ENCODE results near the gene HIBCH. TPM values are rescaled to one million over a fixed set of nuclear protein-coding genes. Genes with fewer than 3 reads are reported as not detected.

The HIBCH gene
- total and polyA plus RNA-seq, 2 of the 4 experiments (the other 2 are of a cell fraction) = 8.8 to 11.9 TPM

DNA sequence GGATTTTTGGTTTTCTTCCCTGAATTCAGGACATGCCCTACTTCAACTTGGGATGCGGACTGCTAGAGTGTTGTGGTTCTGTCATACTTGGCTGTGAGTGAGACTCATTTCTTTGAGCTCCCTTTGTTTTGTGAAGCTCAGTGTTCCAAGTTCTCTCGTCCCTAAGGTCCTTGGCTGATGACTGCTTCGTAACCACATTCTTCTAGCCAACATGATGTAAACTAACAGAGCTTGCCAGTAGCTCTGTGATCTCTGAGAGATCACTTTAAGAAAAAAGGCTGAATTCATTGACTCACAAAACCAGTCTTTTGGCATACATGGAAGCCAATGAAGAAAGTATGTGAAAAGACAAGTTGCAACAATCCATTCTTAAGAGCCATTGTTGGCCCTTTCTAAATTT lies 160.2 kb downstream of the HIBCH start:
- Histone ChIP-seq H3K23ac (ENCODE audit: low read depth, low read length) (0 out of 2 replicates have a peak overlapping the region, but pooled peaks have one; percentile 29), H2BK15ac (ENCODE audit: low read depth, low read length) (no peak overlapping the region), H3K9me1 (ENCODE audit: insufficient read depth, low read length) (no peaks in the 10 kb centered on the region), H4K8ac (ENCODE audit: low read depth in 2 of 2, low read length in 2 of 2) (no peak overlapping the region), H2AFZ (replicated peaks; ENCODE audit: low read length, poor library complexity) (no peak overlapping the region), H3K4me3 (ENCODE audit: insufficient read depth, low read depth, low read length) (no peak overlapping the region), H3K18ac (ENCODE audit: low read depth, low read length) (no peak overlapping the region), H4K5ac (ENCODE audit: low read depth, low read length) (no peak overlapping the region), H2BK120ac (ENCODE audit: low read depth, low read length) (no peak overlapping the region), H3K4me1 (ENCODE audit: control insufficient read depth, insufficient read depth, low read length) (no peaks in the 10 kb centered on the region), H2AK9ac (replicated peaks; ENCODE audit: low read depth, low read length, poor library complexity) (no peak overlapping the region), H2BK20ac (ENCODE audit: low read depth, low read length) (no peak overlapping the region), H4K20me1 (ENCODE audit: insufficient read depth, low read length) (no peaks in the 10 kb centered on the region), H4K91ac (ENCODE audit: insufficient read depth, low read depth, low read length) (no peak overlapping the region), H3K27ac (ENCODE audit: insufficient read depth, low read length) (no peak overlapping the region), H2BK5ac (ENCODE audit: low read depth, low read length, poor library complexity, severe bottlenecking) (no peak overlapping the region), H2AK5ac (ENCODE audit: low read depth, low read length) (no peak overlapping the region), H3K27me3 (ENCODE audit: control insufficient read depth, insufficient read depth, low read length) (no peaks in the 10 kb centered on the region), H3K9ac (ENCODE audit: low read depth, low read length) (no peak overlapping the region), H3K79me1 (ENCODE audit: low read depth in 1 of 2, low read length in 2 of 2) (no peaks in the 10 kb centered on the region), H3K14ac (replicated peaks; ENCODE audit: low read depth, low read length) (no peak overlapping the region; the same call in 1 of the 2 replicates), H3K4ac (ENCODE audit: low read depth, low read length) (no peak overlapping the region), H3K36me3 (ENCODE audit: control insufficient read depth, insufficient read depth, low read length) (no peaks in the 10 kb centered on the region), H3K4me2 (ENCODE audit: low read depth, low read length) (no peak overlapping the region), H3K9me3 (ENCODE audit: control insufficient read depth, insufficient read depth, low read length) (no peaks in the 10 kb centered on the region), H3K56ac (ENCODE audit: extremely low read depth, insufficient read depth, low read length) (no peak overlapping the region)
- POLR2A ChIA-PET (ENCODE audit: unreplicated experiment) = no interaction called here
- intact Hi-C loops (cut with micrococcal nuclease) = no loop called here
- DNase-seq (peak; percentile 58), ATAC-seq (ENCODE audit: low read depth) (peak; percentile 46)
- TF ChIP-seq NFE2L2 (IDR thresholded peaks at IDR 0.05; ENCODE audit: low read depth, low read length) (no peak), RFX5 (IDR thresholded peaks at IDR 0.05; ENCODE audit: low read depth, low read length) (no peak), MAFK (IDR thresholded peaks at IDR 0.05; ENCODE audit: low read depth, low read length) (no peak), FOS (IDR thresholded peaks at IDR 0.05; ENCODE audit: low read depth, low read length) (no peak), CHD1 (IDR thresholded peaks at IDR 0.05; ENCODE audit: low read depth, low read length) (no peak), BHLHE40 (IDR thresholded peaks at IDR 0.05; ENCODE audit: low read depth, low read length) (no peak), RCOR1 (IDR thresholded peaks at IDR 0.05; ENCODE audit: insufficient replicate concordance, low read length) (no peak), MXI1 (IDR thresholded peaks at IDR 0.05; ENCODE audit: borderline replicate concordance, low read depth, low read length) (no peak), CEBPB (IDR thresholded peaks at IDR 0.05; ENCODE audit: low read depth, low read length) (no peak), SMC3 (IDR thresholded peaks at IDR 0.05; ENCODE audit: low read depth, low read length) (no peak), MAZ (IDR thresholded peaks at IDR 0.05; ENCODE audit: borderline replicate concordance, low read depth, low read length) (no peak), POLR2A (IDR thresholded peaks at IDR 0.05; ENCODE audit: low read depth, low read length) (no peak), RAD21 (IDR thresholded peaks at IDR 0.05; ENCODE audit: low read length) (no peak)
- TF ChIP-seq, protein P1, sequence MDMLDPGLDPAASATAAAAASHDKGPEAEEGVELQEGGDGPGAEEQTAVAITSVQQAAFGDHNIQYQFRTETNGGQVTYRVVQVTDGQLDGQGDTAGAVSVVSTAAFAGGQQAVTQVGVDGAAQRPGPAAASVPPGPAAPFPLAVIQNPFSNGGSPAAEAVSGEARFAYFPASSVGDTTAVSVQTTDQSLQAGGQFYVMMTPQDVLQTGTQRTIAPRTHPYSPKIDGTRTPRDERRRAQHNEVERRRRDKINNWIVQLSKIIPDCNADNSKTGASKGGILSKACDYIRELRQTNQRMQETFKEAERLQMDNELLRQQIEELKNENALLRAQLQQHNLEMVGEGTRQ (IDR thresholded peaks at IDR 0.05; ENCODE audit: low read depth, low read length) = no peak
- TF ChIP-seq, protein P2, sequence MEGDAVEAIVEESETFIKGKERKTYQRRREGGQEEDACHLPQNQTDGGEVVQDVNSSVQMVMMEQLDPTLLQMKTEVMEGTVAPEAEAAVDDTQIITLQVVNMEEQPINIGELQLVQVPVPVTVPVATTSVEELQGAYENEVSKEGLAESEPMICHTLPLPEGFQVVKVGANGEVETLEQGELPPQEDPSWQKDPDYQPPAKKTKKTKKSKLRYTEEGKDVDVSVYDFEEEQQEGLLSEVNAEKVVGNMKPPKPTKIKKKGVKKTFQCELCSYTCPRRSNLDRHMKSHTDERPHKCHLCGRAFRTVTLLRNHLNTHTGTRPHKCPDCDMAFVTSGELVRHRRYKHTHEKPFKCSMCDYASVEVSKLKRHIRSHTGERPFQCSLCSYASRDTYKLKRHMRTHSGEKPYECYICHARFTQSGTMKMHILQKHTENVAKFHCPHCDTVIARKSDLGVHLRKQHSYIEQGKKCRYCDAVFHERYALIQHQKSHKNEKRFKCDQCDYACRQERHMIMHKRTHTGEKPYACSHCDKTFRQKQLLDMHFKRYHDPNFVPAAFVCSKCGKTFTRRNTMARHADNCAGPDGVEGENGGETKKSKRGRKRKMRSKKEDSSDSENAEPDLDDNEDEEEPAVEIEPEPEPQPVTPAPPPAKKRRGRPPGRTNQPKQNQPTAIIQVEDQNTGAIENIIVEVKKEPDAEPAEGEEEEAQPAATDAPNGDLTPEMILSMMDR (conservative IDR thresholded peaks at IDR 0.05; ENCODE audit: low read depth, low read length) = no peak
- TF ChIP-seq, protein P3, sequence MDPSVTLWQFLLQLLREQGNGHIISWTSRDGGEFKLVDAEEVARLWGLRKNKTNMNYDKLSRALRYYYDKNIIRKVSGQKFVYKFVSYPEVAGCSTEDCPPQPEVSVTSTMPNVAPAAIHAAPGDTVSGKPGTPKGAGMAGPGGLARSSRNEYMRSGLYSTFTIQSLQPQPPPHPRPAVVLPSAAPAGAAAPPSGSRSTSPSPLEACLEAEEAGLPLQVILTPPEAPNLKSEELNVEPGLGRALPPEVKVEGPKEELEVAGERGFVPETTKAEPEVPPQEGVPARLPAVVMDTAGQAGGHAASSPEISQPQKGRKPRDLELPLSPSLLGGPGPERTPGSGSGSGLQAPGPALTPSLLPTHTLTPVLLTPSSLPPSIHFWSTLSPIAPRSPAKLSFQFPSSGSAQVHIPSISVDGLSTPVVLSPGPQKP (IDR thresholded peaks at IDR 0.05; ENCODE audit: borderline replicate concordance, low read depth, low read length) = no peak
- WGBS, 2 experiments (ENCODE audit: extremely low coverage in 2 of 2, insufficient read length in 1 of 2) = no CpG with 5 or more reads among the region's 3 CpGs
- CTCF ChIA-PET = interaction anchor here (1.0 kb wide), 1 partner anchor 19 kb away, joined by 3 read pairs; no protein-coding TSS in a partner anchor
- dilution Hi-C loops (cut with HindIII; ENCODE audit: low sequenced_read_pairs, unreplicated experiment) = no loop called here
- no TSS peak for BruUV-seq (replicated peaks)
- in situ Hi-C loops (cut with MboI; ENCODE audit: low sequenced_read_pairs) = no loop called here
